Caco-2 (cell line): ENCODE measurements around the gene CTSH. TPM values are rescaled to one million over a fixed set of nuclear protein-coding genes. Genes with fewer than 3 reads are reported as not detected.

Experiments used
- BruUV-seq: library from RNA; stranded (reverse); fragments of 400-500 nt; replicated peaks from 2 replicates; lab custom pipeline; 2021; lab: Mats Ljungman, UMichigan
- CTCF ChIA-PET: fragments of 300-600 bp; sonication (Branson Sonifier 250); formaldehyde crosslinking; loops from one replicate; lab custom pipeline; 2022; ENCODE audit warnings: antibody characterized with exemption; lab: Charles Lee
- POLR2A ChIA-PET: fragments of 300-600 bp; sonication (Branson Sonifier 250); formaldehyde crosslinking; loops from one replicate; lab custom pipeline; 2022; ENCODE audit warnings: antibody characterized with exemption; lab: Charles Lee
- DNase-seq, 2 experiments: peaks; one replicate each; pipeline versions ENCODE4 v3.0.0 to v3.0.0-alpha.2; 2020 to 2022
- H3K27me3 ChIP-seq: replicated peaks from 2 replicates; pipeline ENCODE4 v1.6.0; 2011; ENCODE audit warnings: low read length; ENCODE audit not compliant: control insufficient read depth, insufficient read depth
- H3K36me3 ChIP-seq: 2 replicates; pipeline ENCODE4 v1.5.1; 2011; ENCODE audit warnings: low read length; ENCODE audit not compliant: control insufficient read depth, insufficient read depth
- H3K4me1 ChIP-seq: fragments of 250-450 bp; sonication (Bioruptor Pico); 2 replicates; pipeline ENCODE4 v1.5.1; 2020; ENCODE audit warnings: mild to moderate bottlenecking
- H3K4me3 ChIP-seq: 2 replicates; pipeline ENCODE4 v1.5.1; 2011; ENCODE audit warnings: low read depth, mild to moderate bottlenecking, control low read depth, low read length
- H3K9me3 ChIP-seq: fragments of 250-450 bp; sonication (Bioruptor Pico); 2 replicates; pipeline ENCODE4 v1.5.1; 2020; ENCODE audit warnings: mild to moderate bottlenecking, moderate library complexity
- H3K27ac Mint-ChIP-seq: one replicate; pipeline ENCODE4 v1.8.0; 2022; ENCODE audit warnings: mixed read lengths; ENCODE audit not compliant: unreplicated experiment
- H3K27me3 Mint-ChIP-seq: one replicate; pipeline ENCODE4 v1.8.0; 2022; ENCODE audit warnings: mixed read lengths; ENCODE audit not compliant: insufficient read depth, unreplicated experiment
- H3K36me3 Mint-ChIP-seq: one replicate; pipeline ENCODE4 v1.8.0; 2022; ENCODE audit warnings: mild to moderate bottlenecking, mixed read lengths; ENCODE audit not compliant: insufficient read depth, unreplicated experiment
- H3K4me1 Mint-ChIP-seq: one replicate; pipeline ENCODE4 v1.8.0; 2022; ENCODE audit warnings: low read depth, mixed read lengths; ENCODE audit not compliant: unreplicated experiment
- H3K4me3 Mint-ChIP-seq: one replicate; pipeline ENCODE4 v1.8.0; 2022; ENCODE audit warnings: mild to moderate bottlenecking, moderate library complexity, mixed read lengths; ENCODE audit not compliant: unreplicated experiment
- H3K9me3 Mint-ChIP-seq: one replicate; pipeline ENCODE4 v1.8.0; 2022; ENCODE audit warnings: mixed read lengths; ENCODE audit not compliant: unreplicated experiment
- intact Hi-C: fragments of 100-400 bp; cut with micrococcal nuclease; formaldehyde crosslinking; loops from one replicate; pipeline ENCODE4 v1.10.0; 2022; ENCODE audit not compliant: unreplicated experiment
- total RNA-seq: library from RNA; stranded (reverse); gene quantifications from 2 replicates; pipeline ENCODE4 v1.2.3, GENCODE V29; 2022
- TF ChIP-seq, protein P1 (sequence below), 2 experiments: fragments of 200-600 bp in 1 of 2; IDR thresholded peaks; 1 replicate in 1 of 2; 2 replicates in 1 of 2; pipeline versions ENCODE4 v1.5.1 to v1.8.0; 2011 to 2022; ENCODE audit warnings: antibody characterized with exemption in 1 of 2, control low read depth in 1 of 2, inconsistent platforms in 1 of 2, low read depth in 1 of 2, low read length in 1 of 2, mild to moderate bottlenecking in 1 of 2, moderate library complexity in 1 of 2; ENCODE audit not compliant: insufficient read depth in 1 of 2, severe bottlenecking in 1 of 2, unreplicated experiment in 1 of 2

CTSH gene
- total RNA-seq, 1 experiment from 2014 or later, result 183 TPM

DNA sequence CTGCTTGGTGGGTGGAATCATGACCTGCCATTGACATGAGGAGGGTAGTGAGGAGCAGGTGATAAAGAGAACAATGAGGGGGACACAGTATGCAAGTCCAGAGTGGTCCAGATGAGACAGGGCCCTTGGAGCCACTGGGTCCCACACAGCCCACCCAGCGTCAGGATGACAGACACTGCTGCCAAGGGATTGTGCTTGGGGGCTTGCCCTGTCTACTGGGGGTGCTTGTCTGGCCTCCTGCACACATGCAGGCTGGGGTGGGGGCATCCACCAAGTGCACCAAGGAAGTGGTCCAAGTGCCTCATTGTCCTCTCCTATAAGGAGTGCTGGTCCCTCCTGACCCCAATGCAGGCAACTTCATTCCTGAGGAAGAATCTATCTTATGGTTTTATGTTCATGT, 39.2 kb upstream of the CTSH start:
- Histone ChIP-seq H3K27me3 (no peaks in the 10 kb centered on the region), H3K36me3 (no peaks in the 10 kb centered on the region), H3K4me1 (peaks cover 13% of the 10 kb centered on the region), H3K9me3 (no peaks in the 10 kb centered on the region), H3K4me3 (no peak overlapping the region)
- H3K4me3 Mint-ChIP-seq, result no peak overlapping the region
- intact Hi-C loops, result no loop called here
- H3K27ac Mint-ChIP-seq, result no peak overlapping the region
- CTCF ChIA-PET, result no interaction called here
- BruUV-seq, result no TSS peak
- no peaks in the 10 kb centered on the region for H3K27me3 Mint-ChIP-seq
- no peak for DNase-seq
- POLR2A ChIA-PET, result no interaction called here
- H3K4me1 Mint-ChIP-seq, result peaks cover 13% of the 10 kb centered on the region
- TF ChIP-seq, protein P1, sequence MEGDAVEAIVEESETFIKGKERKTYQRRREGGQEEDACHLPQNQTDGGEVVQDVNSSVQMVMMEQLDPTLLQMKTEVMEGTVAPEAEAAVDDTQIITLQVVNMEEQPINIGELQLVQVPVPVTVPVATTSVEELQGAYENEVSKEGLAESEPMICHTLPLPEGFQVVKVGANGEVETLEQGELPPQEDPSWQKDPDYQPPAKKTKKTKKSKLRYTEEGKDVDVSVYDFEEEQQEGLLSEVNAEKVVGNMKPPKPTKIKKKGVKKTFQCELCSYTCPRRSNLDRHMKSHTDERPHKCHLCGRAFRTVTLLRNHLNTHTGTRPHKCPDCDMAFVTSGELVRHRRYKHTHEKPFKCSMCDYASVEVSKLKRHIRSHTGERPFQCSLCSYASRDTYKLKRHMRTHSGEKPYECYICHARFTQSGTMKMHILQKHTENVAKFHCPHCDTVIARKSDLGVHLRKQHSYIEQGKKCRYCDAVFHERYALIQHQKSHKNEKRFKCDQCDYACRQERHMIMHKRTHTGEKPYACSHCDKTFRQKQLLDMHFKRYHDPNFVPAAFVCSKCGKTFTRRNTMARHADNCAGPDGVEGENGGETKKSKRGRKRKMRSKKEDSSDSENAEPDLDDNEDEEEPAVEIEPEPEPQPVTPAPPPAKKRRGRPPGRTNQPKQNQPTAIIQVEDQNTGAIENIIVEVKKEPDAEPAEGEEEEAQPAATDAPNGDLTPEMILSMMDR (IDR thresholded peaks at IDR 0.05; ENCODE audit: insufficient read depth in 1 of 2, low read depth in 1 of 2, low read length in 1 of 2, severe bottlenecking in 1 of 2, unreplicated experiment in 1 of 2), result no peak
- no peaks in the 10 kb centered on the region for H3K9me3 Mint-ChIP-seq
- no peaks in the 10 kb centered on the region for H3K36me3 Mint-ChIP-seq

DNA sequence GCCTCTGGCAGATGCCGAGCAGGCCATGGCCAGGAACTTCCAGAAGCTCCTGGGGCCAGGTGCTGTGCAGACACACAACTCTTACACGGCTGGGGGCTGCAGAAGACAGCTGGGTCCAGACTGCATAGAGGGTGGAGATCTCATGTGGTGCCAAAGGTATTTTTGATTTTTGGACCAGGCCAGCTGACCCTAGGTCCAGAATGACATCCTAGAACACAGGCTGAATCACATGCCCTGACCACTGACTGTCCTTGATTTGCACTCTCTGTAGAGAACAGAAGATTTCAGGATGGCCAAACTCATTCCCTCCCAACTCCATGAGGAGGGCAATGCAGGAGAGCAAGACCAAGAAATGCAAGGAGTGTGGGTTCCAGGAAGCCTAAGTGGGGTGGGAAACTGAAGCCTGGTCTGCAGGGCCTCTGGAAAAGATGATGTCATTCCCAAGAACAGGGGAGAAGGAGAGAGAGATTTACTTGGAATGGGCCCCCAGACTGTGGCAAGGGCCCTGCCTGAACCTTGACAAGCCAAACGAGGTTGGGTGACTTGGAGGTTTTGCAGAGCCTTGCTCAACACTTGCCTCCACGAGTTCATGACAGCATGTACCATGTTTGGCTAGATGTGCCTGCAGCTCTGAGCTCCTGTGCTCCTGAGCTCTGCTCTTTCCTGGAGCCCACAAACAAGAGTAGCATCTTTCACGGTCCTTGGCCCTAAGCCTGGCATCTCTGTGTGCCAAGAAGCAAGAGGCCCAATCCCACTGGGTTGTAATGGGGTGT, 38.5 kb upstream of the CTSH start:
- H3K9me3 ChIP-seq, result no peaks in the 10 kb centered on the region
- peaks cover 6% of the 10 kb centered on the region for H3K4me1 ChIP-seq
- H3K27me3 ChIP-seq, result no peaks in the 10 kb centered on the region
- ChIA-PET POLR2A (no interaction called here), CTCF (no interaction called here)
- H3K27ac Mint-ChIP-seq, result no peak overlapping the region
- intact Hi-C loops, result no loop called here
- peaks cover 15% of the 10 kb centered on the region for H3K4me1 Mint-ChIP-seq
- H3K4me3 ChIP-seq, result no peak overlapping the region
- H3K36me3 Mint-ChIP-seq, result no peaks in the 10 kb centered on the region
- no TSS peak for BruUV-seq
- no peak for DNase-seq
- no peaks in the 10 kb centered on the region for H3K9me3 Mint-ChIP-seq
- no peaks in the 10 kb centered on the region for H3K36me3 ChIP-seq
- TF ChIP-seq, protein P1 (IDR thresholded peaks at IDR 0.05; ENCODE audit: insufficient read depth in 1 of 2, low read depth in 1 of 2, low read length in 1 of 2, severe bottlenecking in 1 of 2, unreplicated experiment in 1 of 2), result no peak
- no peak overlapping the region for H3K4me3 Mint-ChIP-seq
- no peaks in the 10 kb centered on the region for H3K27me3 Mint-ChIP-seq

DNA sequence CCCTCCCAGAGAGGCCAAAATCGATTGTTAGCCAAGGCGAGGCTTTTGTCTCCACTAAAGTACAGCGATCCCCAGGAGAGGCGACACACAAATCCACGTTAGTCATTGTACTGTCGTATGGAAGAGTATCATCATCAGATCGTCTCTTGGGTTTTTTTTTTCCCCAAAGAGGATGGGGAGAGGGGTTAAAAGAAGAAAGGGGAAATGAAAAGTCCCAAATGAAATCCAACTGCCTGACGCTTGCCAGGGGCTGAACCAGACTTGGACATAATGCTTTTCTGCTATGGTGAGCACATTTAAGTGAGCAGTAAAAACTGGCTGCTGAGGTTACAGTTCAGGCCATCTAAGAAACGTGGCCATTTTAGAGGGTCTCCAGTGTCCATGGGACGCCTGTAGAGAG, 37.9 kb upstream of the CTSH start:
- no peaks in the 10 kb centered on the region for H3K9me3 ChIP-seq
- no peaks in the 10 kb centered on the region for H3K27me3 ChIP-seq
- CTCF ChIA-PET, result no interaction called here
- no peak overlapping the region for H3K4me3 ChIP-seq
- H3K4me1 ChIP-seq, result 0 out of 2 replicates have a peak, but pooled peaks cover 3% of the 10 kb centered on the region
- DNase-seq, result no peak
- no peaks in the 10 kb centered on the region for H3K27me3 Mint-ChIP-seq
- H3K4me1 Mint-ChIP-seq, result peaks cover 12% of the 10 kb centered on the region
- intact Hi-C loops, result no loop called here
- H3K36me3 Mint-ChIP-seq, result no peaks in the 10 kb centered on the region
- no peaks in the 10 kb centered on the region for H3K9me3 Mint-ChIP-seq
- H3K36me3 ChIP-seq, result no peaks in the 10 kb centered on the region
- POLR2A ChIA-PET, result no interaction called here
- no peak overlapping the region for H3K27ac Mint-ChIP-seq
- no TSS peak for BruUV-seq
- TF ChIP-seq, protein P1 (IDR thresholded peaks at IDR 0.05; ENCODE audit: insufficient read depth in 1 of 2, low read depth in 1 of 2, low read length in 1 of 2, severe bottlenecking in 1 of 2, unreplicated experiment in 1 of 2), result no peak
- H3K4me3 Mint-ChIP-seq, result no peak overlapping the region
